ENCODE results near the gene RALGAPA2. TPM values are rescaled to one million over a fixed set of nuclear protein-coding genes. Genes with fewer than 3 reads are reported as not detected.

The RALGAPA2 gene
- total RNA-seq, 1 experiment from 2014 or later: 9.8 TPM

- H3K36me3 Mint-ChIP-seq (ENCODE audit: insufficient read depth, unreplicated experiment): peaks cover 17% of the 10 kb centered on the region
- no peak overlapping the region for H3K27ac Mint-ChIP-seq (ENCODE audit: low read depth, unreplicated experiment)
- no peak for DNase-seq (ENCODE audit: unreplicated experiment)
- no peaks in the 10 kb centered on the region for H3K4me1 Mint-ChIP-seq (ENCODE audit: insufficient read depth, unreplicated experiment)
- no peak for TF ChIP-seq CTCF (IDR thresholded peaks at IDR 0.05; ENCODE audit: unreplicated experiment)
- intact Hi-C loops (cut with micrococcal nuclease): no loop called here
- H3K27me3 Mint-ChIP-seq (ENCODE audit: insufficient read depth, unreplicated experiment): no peaks in the 10 kb centered on the region
- no peaks in the 10 kb centered on the region for H3K9me3 Mint-ChIP-seq (ENCODE audit: unreplicated experiment)
- no TSS peak for BruUV-seq (replicated peaks)
- ChIA-PET POLR2A (no interaction called here), CTCF (interaction anchor here (1.0 to 1.1 kb wide), 2 partner anchors 23 to 28 kb away, joined by 3 read pairs; no protein-coding TSS in a partner anchor)
- no peak overlapping the region for H3K4me3 Mint-ChIP-seq (ENCODE audit: unreplicated experiment)
These were observed 317.4 kb downstream of the RALGAPA2 start for GRCh38 chr20:20395087-20395486.

GRCh38 chr20:20393207-20394120, 319.0 kb downstream of the RALGAPA2 start:
- CTCF ChIA-PET: interaction anchor here (0.5 kb wide), 1 partner anchor 52 kb away, joined by 4 read pairs; no protein-coding TSS in a partner anchor
- no peak for TF ChIP-seq CTCF (IDR thresholded peaks at IDR 0.05; ENCODE audit: unreplicated experiment)
- H3K27me3 Mint-ChIP-seq (ENCODE audit: insufficient read depth, unreplicated experiment): no peaks in the 10 kb centered on the region
- H3K36me3 Mint-ChIP-seq (ENCODE audit: insufficient read depth, unreplicated experiment): peaks cover 12% of the 10 kb centered on the region
- H3K9me3 Mint-ChIP-seq (ENCODE audit: unreplicated experiment): no peaks in the 10 kb centered on the region
- no TSS peak for BruUV-seq (replicated peaks)
- H3K4me3 Mint-ChIP-seq (ENCODE audit: unreplicated experiment): no peak overlapping the region
- no peak overlapping the region for H3K27ac Mint-ChIP-seq (ENCODE audit: low read depth, unreplicated experiment)
- intact Hi-C loops (cut with micrococcal nuclease): no loop called here
- no peaks in the 10 kb centered on the region for H3K4me1 Mint-ChIP-seq (ENCODE audit: insufficient read depth, unreplicated experiment)
- POLR2A ChIA-PET: interaction anchor here (0.9 kb wide), 1 partner anchor 22 kb away, joined by 3 read pairs; no protein-coding TSS in a partner anchor
- DNase-seq (ENCODE audit: unreplicated experiment): no peak

GRCh38 chr20:20391766-20392165, 320.7 kb downstream of the RALGAPA2 start:
- Mint-ChIP-seq H3K27me3 (ENCODE audit: insufficient read depth, unreplicated experiment) (no peaks in the 10 kb centered on the region), H3K36me3 (ENCODE audit: insufficient read depth, unreplicated experiment) (peaks cover 11% of the 10 kb centered on the region), H3K4me1 (ENCODE audit: insufficient read depth, unreplicated experiment) (no peaks in the 10 kb centered on the region), H3K9me3 (ENCODE audit: unreplicated experiment) (no peaks in the 10 kb centered on the region), H3K4me3 (ENCODE audit: unreplicated experiment) (no peak overlapping the region), H3K27ac (ENCODE audit: low read depth, unreplicated experiment) (no peak overlapping the region)
- DNase-seq (ENCODE audit: unreplicated experiment): no peak
- POLR2A ChIA-PET: interaction anchor here (0.7 kb wide), 1 partner anchor 58 kb away, joined by 5 read pairs; no protein-coding TSS in a partner anchor
- intact Hi-C loops (cut with micrococcal nuclease): no loop called here
- BruUV-seq (replicated peaks): no TSS peak
- CTCF ChIA-PET: interaction anchor here (0.7 to 0.8 kb wide), 2 partner anchors 31 to 59 kb away, joined by 3 read pairs; no protein-coding TSS in a partner anchor
- no peak for TF ChIP-seq CTCF (IDR thresholded peaks at IDR 0.05; ENCODE audit: unreplicated experiment)

- no peak overlapping the region for H3K4me3 Mint-ChIP-seq (ENCODE audit: unreplicated experiment)
- H3K4me1 Mint-ChIP-seq (ENCODE audit: insufficient read depth, unreplicated experiment): no peaks in the 10 kb centered on the region
- ChIA-PET CTCF (interaction anchor here (0.5 to 0.8 kb wide), 2 partner anchors 30 to 154 kb away, joined by 3 read pairs; no protein-coding TSS in a partner anchor), POLR2A (interaction anchor here (0.7 kb wide), 1 partner anchor 59 kb away, joined by 5 read pairs; no protein-coding TSS in a partner anchor)
- DNase-seq (ENCODE audit: unreplicated experiment): no peak
- TF ChIP-seq CTCF (IDR thresholded peaks at IDR 0.05; ENCODE audit: unreplicated experiment): no peak
- BruUV-seq (replicated peaks): no TSS peak
- no peaks in the 10 kb centered on the region for H3K9me3 Mint-ChIP-seq (ENCODE audit: unreplicated experiment)
- no peak overlapping the region for H3K27ac Mint-ChIP-seq (ENCODE audit: low read depth, unreplicated experiment)
- intact Hi-C loops (cut with micrococcal nuclease): no loop called here
- no peaks in the 10 kb centered on the region for H3K27me3 Mint-ChIP-seq (ENCODE audit: insufficient read depth, unreplicated experiment)
- peaks cover 8% of the 10 kb centered on the region for H3K36me3 Mint-ChIP-seq (ENCODE audit: insufficient read depth, unreplicated experiment)
These were observed 321.3 kb downstream of the RALGAPA2 start for GRCh38 chr20:20391115-20391514.

All from MCF 10A (cell line).